ENCODE data around the gene RAG1.

GRCh38 chr11:36622431-36623136 lies 54.8 kb downstream of the RAG1 start:
- TF ChIP-seq CTCF (IDR thresholded peaks at IDR 0.05) (peak in 3 of 4 experiments; percentile 20 to 39 (median 37)), POLR2AphosphoS5 (IDR thresholded peaks at IDR 0.05) (no peak)
